OCI-LY7 (cell line): ENCODE results near the gene RETREG1.

Experiments
- EZH2phosphoT487 ChIP-seq: fragments of 200-600 bp; sonication (generic); IDR thresholded peaks from 2 replicates; pipeline ENCODE4 v1.6.1; 2018; ENCODE audit warnings: low read depth, borderline replicate concordance, mild to moderate bottlenecking, mixed run types, antibody characterized with exemption, low read length, moderate library complexity, mixed read lengths
- TF ChIP-seq, protein P1 (sequence below): fragments of 200-600 bp; sonication (generic); conservative IDR thresholded peaks from 2 replicates; pipeline ENCODE4 v1.5.1; 2014; ENCODE audit warnings: mild to moderate bottlenecking, antibody characterized with exemption, low read length, moderate library complexity, mixed read lengths

DNA sequence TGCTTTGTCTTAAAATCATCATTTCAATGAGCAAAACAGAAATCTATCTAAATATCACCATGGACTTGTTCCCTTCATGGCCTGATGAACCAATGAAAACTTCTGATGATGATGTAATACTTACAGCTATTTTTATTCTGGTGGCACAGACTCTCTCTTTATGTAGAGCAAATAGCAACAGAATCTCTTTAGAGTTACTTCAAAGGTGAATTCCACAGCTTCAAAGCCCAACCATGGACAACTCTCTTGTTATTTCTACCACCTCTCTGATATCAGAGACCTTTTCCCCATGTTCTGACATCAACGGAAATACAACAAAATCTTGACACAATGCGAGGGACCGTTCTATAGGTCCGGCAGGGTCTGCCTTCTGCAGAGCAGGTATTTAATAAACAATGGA lies 70.1 kb downstream of the RETREG1 start:
- TF ChIP-seq, protein P1, sequence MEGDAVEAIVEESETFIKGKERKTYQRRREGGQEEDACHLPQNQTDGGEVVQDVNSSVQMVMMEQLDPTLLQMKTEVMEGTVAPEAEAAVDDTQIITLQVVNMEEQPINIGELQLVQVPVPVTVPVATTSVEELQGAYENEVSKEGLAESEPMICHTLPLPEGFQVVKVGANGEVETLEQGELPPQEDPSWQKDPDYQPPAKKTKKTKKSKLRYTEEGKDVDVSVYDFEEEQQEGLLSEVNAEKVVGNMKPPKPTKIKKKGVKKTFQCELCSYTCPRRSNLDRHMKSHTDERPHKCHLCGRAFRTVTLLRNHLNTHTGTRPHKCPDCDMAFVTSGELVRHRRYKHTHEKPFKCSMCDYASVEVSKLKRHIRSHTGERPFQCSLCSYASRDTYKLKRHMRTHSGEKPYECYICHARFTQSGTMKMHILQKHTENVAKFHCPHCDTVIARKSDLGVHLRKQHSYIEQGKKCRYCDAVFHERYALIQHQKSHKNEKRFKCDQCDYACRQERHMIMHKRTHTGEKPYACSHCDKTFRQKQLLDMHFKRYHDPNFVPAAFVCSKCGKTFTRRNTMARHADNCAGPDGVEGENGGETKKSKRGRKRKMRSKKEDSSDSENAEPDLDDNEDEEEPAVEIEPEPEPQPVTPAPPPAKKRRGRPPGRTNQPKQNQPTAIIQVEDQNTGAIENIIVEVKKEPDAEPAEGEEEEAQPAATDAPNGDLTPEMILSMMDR, result no peak
- TF ChIP-seq EZH2phosphoT487, result no peak
